HG03439 (cell line): ENCODE measurements around the gene NCKAP5.

Experiments used
- ATAC-seq: cut with Tn5 transposase; IDR thresholded peaks from one replicate; pipeline ENCODE4 v1.9.1; 2021; ENCODE audit warnings: mild to moderate bottlenecking, moderate library complexity; ENCODE audit not compliant: unreplicated experiment

NCKAP5 gene

GRCh38 chr2:133303150-133303549 is 265.1 kb downstream of the NCKAP5 start:
- no peak for ATAC-seq

DNA sequence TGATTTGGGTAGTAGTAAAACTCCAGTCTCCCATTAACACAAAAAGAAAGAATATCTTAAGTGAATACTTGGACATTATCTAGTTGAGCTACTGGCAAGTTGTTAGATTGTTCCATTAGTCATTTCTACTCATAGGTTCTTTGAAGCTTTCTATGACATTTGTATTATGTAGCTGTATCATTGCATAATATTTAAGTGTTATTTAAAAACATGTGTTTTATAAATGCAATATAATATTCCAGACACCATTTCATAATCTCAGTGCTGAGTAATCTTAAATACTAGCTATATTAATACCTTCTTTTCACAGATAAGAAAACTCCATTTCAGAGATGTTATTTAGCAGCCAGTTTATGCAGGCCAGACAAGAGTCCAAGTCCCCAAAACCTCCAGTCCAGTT is 271.9 kb downstream of the NCKAP5 start:
- no peak for ATAC-seq

DNA sequence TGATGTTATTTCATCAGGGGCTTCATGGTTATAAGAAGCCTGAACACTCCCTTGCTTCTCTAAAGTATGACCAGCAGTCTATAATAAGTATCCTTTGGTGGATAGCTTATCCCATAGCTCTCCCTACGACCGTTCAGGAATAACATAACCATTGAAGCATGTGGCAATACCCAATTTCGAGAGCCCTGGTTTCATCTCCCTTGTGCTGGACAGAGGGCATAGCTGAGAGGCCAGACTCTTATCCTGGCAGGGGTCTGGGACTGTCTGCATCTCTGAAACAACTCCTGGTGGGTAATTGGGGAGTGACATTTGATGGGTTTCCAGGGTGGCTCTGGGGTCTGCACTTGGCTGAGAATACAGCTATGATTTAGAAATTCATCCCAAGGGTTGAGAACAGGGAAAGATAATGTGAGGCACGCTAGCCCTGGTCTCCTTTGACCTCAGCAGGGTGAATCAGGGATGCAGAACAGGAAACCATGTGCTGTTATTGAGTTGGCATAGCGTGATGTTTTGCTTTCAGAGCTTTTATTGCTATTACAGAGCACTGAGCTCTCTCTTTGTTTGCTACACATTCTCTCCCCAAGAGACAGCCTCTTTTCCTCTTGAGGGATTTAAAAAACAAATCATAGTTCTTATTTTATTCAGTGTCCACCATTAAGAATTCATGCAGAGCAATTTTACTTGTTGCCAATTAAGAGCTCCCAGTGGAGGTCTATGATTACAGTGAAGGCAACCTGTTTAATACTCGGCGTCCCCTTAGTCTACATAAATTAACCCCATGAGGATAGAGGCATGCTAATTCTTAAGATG is 274.5 kb downstream of the NCKAP5 start:
- ATAC-seq, result no peak

DNA sequence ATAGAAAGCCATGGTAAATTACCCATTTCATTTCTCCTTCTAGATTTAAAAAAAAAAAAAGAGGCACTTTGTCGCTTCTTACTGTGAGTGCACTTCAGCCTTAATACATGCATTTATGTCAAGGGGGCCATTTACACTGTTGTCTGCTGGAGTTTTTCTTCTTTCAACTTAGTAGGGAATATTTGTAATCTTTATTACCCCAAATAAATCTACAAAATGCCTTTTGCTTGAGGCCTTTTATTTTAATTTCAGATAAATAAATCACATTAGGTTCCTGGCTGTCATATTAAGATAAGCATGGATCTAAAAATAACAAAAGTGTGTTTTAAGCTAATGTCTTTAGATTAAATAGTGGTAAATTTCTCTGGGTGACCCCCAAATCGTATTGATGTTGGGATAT is 276.0 kb downstream of the NCKAP5 start:
- no peak for ATAC-seq

GRCh38 chr2:133287709-133288108 is 280.6 kb downstream of the NCKAP5 start:
- ATAC-seq, result no peak

DNA sequence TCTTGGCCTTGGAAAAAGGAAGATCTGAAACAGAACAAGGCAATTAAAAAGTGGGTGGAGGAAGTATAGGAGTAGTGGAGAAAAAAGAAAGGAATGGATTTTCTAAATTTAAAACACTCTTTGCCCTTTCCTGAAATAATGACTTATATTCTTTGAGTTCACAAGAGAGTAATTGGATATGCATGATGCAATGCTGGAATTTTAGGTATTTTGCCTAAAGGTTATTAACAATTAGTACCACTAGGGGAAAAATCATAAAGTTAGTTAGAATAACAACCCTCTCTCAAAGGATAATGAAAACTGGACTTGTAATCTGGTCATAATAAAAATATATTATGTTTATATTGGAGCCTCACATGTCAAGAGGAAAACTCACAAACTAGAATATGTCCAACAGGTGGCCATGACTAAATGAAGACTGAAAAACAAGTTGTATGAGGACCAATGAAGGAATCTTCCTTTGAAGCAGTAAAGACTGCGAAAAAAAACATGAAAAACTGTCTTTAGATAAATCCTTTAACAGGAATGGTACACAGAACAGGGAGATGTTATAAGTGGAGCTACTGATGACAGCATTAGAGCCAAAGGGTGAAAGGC is 281.8 kb downstream of the NCKAP5 start:
- no peak for ATAC-seq

DNA sequence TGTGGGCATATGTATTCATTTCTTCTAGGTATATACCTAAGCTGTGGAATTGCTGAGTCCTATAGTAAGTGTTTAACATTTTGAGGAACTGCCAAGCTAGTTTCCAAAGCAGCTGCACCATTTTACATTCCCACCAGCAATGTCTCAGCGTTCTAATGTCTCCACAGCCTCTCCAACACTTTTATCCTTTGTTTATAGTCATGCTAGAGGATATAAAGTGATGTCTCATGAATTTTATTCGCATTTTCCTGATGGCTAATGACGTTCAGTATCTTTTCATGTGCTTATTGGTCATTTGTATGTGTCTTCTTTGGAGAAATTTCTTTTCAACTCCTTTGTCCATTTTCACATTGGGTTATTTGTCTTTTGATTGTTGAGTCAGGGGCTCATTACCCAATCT is 295.2 kb downstream of the NCKAP5 start:
- no peak for ATAC-seq

DNA sequence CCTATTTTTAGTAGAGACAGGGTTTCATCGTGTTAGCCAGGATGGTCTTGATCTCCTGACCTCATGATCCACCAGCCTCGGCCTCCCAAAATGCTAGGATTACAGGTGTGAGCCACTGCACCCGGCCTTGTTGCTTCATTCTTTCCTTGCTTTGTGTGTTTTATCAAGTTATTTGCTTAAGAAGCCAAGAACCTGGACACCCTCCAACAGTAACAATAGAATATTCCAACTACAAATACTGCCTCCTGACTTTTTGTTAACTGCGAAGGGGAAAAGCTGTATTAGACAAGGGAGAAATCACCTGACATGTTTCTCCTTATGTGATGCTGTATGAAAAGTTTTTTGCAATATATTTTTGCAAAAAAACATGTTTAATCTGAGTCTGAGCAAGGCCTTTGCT is 297.2 kb downstream of the NCKAP5 start:
- no peak for ATAC-seq

DNA sequence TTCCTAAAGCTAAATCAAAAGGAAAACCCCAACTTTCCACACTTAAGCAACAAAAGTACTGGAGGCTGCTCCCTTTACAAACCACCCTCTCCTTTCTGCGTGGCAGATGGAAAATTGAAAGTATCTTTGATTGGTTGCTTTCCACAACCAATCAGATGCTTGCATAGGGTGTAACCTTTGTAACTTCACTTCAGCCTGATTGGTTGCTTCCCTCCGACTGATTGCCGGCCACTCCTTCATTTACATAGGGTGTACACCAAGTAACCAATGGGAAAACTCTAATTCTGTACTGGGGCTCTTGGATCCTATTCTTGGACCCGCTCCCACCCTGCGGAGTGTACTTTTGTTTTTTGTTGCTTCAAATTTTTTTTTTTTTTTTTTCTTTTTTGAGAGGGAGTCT is 297.7 kb downstream of the NCKAP5 start:
- ATAC-seq, result no peak

- no peak for ATAC-seq
These were observed 301.2 kb downstream of the NCKAP5 start for GRCh38 chr2:133266926-133267590.

- ATAC-seq, result no peak
These were observed 302.0 kb downstream of the NCKAP5 start for GRCh38 chr2:133266041-133266925.

DNA sequence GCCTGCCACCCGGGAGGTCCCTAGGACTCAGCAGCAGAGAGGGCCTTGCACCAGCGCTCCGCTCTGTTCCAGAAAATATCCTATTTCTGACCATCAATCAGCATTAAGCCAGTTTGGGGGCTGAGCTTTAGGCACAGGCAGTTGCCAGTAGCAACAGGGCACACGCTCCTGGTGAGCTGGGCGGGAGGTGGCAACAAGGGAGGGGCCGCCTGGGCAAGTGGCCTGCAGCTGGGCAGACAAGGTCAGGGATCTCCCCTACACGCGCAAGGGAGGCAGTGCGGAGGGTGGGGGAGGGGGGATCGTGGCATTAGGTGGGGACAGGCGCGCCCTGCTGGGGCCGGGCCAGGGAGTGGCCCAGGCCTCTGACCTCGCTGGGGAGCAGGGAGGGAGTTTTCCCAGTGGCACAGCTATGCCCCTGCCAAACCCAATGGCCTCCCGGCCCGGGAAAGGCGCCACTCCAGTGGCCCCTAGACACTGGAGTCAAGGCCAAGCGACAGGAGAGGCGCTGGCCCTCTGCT is 302.8 kb downstream of the NCKAP5 start:
- ATAC-seq, result no peak

GRCh38 chr2:133264989-133265401 is 303.3 kb downstream of the NCKAP5 start:
- ATAC-seq, result no peak

DNA sequence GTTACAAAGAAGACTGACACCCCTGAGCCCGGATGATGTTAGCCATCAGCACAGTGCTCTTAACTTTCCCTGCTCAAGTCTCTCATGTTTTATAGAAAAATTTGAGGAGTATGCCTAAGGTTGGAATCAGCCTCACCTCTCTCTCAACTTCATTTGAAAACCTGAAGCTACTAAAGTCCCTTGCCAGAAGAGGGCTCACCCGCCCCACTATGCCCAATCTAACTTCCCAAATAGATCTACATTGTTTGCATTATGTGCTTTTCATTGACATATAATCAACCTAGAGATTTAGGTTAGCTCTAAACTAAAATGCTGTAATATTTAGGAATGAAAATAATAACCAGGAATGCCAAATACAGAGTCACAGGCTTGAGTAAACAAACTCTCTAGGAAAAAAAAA is 305.4 kb downstream of the NCKAP5 start:
- ATAC-seq, result no peak

GRCh38 chr2:133255360-133255759 is 312.9 kb downstream of the NCKAP5 start:
- no peak for ATAC-seq

DNA sequence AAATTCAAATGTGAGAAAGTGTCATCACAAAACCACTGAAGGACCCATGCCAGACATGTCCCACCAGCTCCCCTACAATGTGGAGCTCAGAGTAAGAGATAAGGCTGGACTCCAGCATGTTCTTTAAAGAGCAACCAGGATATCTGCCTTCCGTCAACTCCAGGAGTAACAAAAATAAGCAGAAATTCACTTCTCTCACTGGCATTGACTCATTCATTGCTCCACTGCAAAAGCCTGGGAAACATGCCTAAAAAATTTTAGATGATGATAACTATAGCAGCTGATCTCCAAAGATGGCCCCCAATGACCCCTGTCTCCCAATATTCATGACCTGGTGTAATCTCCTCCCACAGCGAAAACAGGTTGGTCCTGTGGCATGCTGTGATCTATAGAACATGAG is 314.5 kb downstream of the NCKAP5 start:
- ATAC-seq, result no peak

GRCh38 chr2:133252780-133253355 is 315.4 kb downstream of the NCKAP5 start:
- ATAC-seq, result no peak

- no peak for ATAC-seq
These were observed 318.9 kb downstream of the NCKAP5 start for GRCh38 chr2:133249362-133249761.

- ATAC-seq, result no peak
These were observed 320.0 kb downstream of the NCKAP5 start for GRCh38 chr2:133248264-133248663.

DNA sequence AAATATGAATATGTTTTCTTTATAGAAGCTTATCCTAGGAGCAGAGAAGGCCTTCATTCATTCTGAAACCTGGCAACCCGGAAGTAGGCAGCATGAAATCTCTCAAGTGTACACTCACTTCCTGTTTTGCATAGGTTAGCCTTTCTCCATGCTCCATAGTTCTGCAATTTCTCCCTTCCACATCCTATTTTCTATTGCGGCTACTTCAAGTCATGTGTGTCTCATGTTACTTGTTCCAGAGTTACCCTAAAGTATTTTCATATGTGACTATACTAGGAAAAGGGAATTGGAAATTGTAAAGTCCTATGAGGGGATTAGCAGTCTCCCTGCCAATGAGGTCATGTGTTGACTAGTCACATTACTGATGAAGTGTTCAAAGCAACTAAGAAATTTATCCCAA is 320.6 kb downstream of the NCKAP5 start:
- no peak for ATAC-seq

DNA sequence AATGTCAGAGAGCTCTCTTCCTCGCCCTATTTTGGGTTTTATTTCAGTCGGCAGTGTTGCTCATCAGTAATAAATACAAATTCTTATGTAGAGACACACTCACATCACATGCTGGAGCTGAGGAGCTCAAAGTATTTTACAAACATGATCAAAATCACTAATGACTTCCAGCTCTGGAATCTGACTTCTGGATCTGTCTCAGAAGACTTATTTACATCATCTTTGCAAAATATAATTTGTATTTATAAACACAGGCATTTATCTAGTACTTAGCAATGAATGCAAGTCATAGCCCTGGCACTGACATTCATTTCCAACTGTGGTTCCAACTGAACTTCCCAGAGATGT is 327.1 kb downstream of the NCKAP5 start:
- ATAC-seq, result no peak
